ENCODE data around the gene ADAMTSL4. TPM values are rescaled to one million over a fixed set of nuclear protein-coding genes. Genes with fewer than 3 reads are reported as not detected.

Gene ADAMTSL4
- 21.5 and 30.8 TPM in 2 replicates for total RNA-seq

GRCh38 chr1:150548632-150549495, at the start of gene ADAMTSL4:
Gene ADAMTSL4 (plus strand): TSS chr1:150549408. CDS start chr1:150552289, 2,881 bp downstream.

DNA sequence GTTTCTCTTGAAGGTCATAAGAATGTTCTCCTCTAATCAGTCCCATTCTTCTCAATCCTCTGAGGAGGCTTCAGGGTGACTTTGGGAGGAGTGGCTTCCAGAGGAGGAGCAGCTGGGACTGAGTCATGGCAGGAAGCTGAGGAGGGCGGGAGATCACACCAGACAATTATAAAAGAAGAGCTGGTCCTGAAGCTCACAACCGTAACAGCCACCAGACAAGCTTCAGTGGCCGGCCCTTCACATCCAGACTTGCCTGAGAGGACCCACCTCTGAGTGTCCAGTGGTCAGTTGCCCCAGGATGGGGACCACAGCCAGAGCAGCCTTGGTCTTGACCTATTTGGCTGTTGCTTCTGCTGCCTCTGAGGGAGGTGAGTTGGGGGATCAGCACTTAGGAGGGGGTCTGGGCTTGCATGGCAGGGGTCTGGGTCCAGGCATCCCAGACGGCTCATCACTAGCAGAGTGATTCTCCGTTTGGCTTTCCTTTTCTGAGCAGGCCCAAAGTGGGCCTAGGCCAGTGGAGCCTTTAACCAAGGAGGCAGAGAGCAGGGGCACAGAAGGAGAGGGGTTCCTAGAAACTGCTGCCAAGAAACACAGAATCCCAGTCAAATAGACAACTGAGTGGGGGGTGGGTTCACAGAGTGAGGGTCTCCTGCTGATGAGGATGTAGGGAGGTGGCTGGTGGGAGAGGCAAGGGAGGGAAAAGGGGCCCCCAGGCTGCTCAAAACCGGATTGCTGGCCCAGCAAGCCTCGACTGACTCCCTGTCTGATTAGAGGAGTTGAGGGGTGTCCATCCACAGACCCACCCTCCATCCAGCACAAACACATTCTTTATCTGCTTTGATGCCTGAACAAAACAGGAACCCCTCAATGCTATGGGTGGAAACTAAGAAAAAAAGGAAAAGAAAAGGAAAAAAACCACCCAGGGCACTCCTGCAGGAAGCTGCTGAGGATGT, 41.0 kb upstream of the ADAMTSL4 start, which contains the start of gene ECM1:
TSS of gene ECM1 (plus strand) at position 198 of the 953 bp plus-strand sequence. CDS start at position 299, 101 bp downstream.

DNA sequence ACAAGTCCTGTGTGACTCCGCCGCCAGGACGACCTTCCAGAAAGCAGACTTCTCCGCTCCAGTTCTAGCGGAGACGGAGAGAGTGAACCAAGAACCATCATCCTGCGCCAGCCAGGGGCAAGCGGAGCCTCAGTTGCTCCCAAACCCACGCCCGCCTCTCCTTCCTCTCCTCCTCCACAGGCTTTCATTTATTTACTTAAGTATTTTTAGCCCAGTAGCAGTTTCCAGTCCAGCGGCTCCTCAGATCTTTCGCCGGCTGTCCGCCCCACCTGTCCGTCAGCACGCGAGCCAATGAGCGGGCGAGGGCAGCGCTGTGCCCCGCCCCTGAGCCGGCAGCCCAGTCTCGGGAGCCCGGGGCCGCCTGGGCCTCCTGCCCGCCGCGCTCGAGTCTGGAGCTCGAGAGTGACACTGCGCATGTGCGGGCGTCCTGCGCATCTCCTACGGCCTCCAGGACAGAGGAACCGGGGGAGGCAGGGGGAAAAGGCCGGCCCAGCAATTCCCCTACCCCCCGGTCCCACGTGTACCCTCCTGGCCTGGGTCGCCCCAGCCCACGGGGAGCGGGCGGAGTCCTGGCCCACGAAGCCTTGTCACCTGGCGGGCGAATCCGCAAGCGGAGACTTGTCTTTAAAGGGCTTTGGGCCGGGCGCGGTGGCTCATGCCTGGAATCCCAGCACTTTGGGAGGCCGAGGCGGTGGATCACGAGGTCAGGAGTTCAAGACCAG, 33.7 kb upstream of the ADAMTSL4 start, which contains the start of gene FALEC:
TSS of gene FALEC (plus strand) at position 425 of the 722 bp plus-strand sequence.

DNA sequence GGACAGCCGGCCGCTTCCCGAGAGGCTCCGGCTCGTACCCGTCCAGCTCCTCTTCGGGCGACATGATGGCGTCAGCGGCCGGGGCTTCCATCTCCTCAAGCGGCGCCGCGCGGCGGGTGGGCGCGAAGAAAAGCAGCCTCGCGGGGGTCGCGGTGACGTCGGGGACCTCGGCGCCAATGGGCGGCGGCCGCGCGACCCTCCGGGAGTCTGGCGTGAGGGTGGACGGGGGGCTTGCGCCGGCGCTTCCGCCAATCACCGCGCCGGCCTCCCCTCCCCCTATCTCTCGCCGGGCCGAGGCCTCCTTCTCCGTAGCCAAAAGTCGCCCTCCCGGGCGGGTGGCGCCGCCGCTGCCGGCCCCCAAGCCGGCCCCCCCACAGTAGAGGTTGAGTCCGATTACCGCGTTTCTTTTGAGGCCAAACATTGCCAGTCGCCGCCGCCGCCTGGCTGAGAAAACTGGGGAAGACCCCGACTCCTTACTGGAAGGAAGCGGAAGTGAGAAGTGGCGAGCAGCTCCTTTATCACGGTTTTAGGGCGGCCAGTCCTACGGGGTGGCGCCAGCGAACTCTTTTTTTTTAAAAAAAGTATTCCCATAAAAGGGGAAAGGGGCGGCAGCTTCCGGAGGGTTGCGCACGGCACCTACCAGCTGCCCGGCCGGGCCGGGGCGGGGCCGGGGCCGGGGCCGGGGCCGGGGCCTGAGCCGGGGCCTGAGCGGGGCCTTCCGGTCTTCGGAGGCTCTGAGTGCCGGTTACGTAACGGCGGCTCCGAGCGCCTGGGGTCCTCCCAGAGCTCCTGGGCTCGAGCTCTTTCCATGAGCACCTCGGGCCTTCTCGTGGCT, 30.1 kb downstream of the ADAMTSL4 start, which contains the start of gene MCL1:
TSS of gene MCL1 (minus strand) at position 501 of the 835 bp plus-strand sequence. CDS start at position 421, 80 bp downstream.

Other genes starting within 250 kb of the ADAMTSL4 start
- 32.9 and 42.0 TPM in 2 replicates for gene PRPF3, start 227.9 kb upstream of the ADAMTSL4 start, total RNA-seq
- 7.8 and 10.2 TPM in 2 replicates for gene RPRD2, start 185.3 kb upstream of the ADAMTSL4 start, total RNA-seq
- 19.3 and 27.0 TPM in 2 replicates for gene TARS2, start 62.0 kb upstream of the ADAMTSL4 start, total RNA-seq
- 27.8 and 74.4 TPM in 2 replicates for gene ECM1, start 41.3 kb upstream of the ADAMTSL4 start, total RNA-seq
- 1.5 TPM in 1 of 2 replicates, not detected in the other for gene FALEC, start 33.7 kb upstream of the ADAMTSL4 start, total RNA-seq
- 190 and 202 TPM in 2 replicates for gene MCL1, start 30.2 kb downstream of the ADAMTSL4 start, total RNA-seq
- gene ENSA, start 80.2 kb downstream of the ADAMTSL4 start, total RNA-seq, result 50.9 and 161 TPM in 2 replicates
- gene GOLPH3L, start 147.7 kb downstream of the ADAMTSL4 start, total RNA-seq, result 13.6 and 15.3 TPM in 2 replicates
- not detected in 2 replicates for gene HORMAD1, start 171.5 kb downstream of the ADAMTSL4 start, total RNA-seq
- gene CTSS, start 216.4 kb downstream of the ADAMTSL4 start, total RNA-seq, result 2.3 and 6.1 TPM in 2 replicates

Measured in smooth muscle cell of trachea (primary cell).